IPS-18c (cell line): ENCODE measurements around the gene PSMD14.

ENCODE experiments used
- H3K4me3 ChIP-seq: 2 replicates; pipeline ENCODE4 v1.7.0; 2013; ENCODE audit warnings: low read depth, mild to moderate bottlenecking, low read length, moderate library complexity; ENCODE audit not compliant: insufficient read depth
- H3K9me3 ChIP-seq: one replicate; pipeline ENCODE4 v1.6.1; 2013; ENCODE audit warnings: mild to moderate bottlenecking, low read length, moderate library complexity; ENCODE audit not compliant: control insufficient read depth, insufficient read depth

The PSMD14 gene

GRCh38 chr2:161407597-161407996 is 99.4 kb downstream of the PSMD14 start:
- Histone ChIP-seq H3K9me3 (no peaks in the 10 kb centered on the region), H3K4me3 (no peak overlapping the region)

- H3K4me3 ChIP-seq = no peak overlapping the region
- H3K9me3 ChIP-seq = no peaks in the 10 kb centered on the region
These were observed 101.2 kb downstream of the PSMD14 start for GRCh38 chr2:161409308-161409907.

GRCh38 chr2:161412346-161412745 is 104.1 kb downstream of the PSMD14 start:
- Histone ChIP-seq H3K9me3 (no peaks in the 10 kb centered on the region), H3K4me3 (no peak overlapping the region)

DNA sequence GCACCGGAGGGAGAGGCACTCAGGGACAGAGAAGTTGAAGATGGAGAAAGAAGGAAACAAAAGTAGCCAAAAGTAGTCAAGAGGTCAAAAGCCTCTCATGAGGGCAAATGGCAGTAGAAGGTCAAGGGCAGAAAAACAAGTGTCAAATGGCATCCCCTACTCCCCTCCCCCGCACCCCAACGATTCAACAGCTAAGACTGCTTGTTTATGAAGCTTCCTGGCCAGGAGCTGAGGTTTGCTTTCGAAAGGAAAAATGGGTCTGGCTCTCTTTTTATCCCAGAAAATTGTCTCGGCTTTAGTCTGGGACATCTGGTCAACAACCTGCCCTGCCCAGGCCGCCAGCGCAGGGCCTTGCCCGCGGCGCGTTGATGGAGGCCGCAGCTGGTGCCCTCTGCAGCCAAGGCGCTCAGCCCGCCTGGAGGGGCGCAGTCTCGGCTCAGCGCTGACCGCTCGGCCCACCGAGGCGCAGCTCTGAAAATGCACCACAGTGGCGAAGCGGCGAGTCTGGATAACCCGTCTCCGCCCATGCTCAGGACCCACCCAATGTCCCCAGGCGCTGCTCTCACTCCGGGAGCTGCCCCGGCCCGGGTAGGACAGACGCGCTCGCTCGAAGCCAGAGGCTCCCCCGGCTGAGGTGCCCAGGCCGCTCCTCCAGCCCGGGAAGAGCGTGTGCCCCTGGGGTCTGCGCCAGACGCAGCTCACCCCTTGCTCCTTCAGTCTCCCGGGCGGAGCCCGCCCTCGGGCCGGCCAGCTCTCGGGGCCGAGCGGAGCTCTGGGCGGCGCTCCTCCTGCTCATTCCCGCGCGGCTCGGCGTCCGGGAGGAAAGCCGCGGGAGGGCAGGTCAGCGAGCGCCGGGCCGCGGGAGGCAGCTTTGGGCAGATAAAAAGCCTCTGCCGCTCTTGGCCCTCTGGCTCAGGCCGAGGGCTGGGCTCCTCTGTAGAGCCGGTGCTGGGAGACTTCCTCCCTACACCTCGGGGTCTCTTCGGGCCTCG is 106.1 kb downstream of the PSMD14 start:
- Histone ChIP-seq H3K4me3 (peak overlapping the region; percentile 39), H3K9me3 (no peaks in the 10 kb centered on the region)

GRCh38 chr2:161415034-161415986 is 107.1 kb downstream of the PSMD14 start:
- peak overlapping the region; percentile 29; the same call in 1 of the 2 replicates for H3K4me3 ChIP-seq
- H3K9me3 ChIP-seq = no peaks in the 10 kb centered on the region

GRCh38 chr2:161415987-161416707 is 107.9 kb downstream of the PSMD14 start, which contains the start of gene TBR1:
TBR1 (plus strand) TSS chr2:161416297; CDS start chr2:161416411, 114 bp downstream.
- H3K9me3 ChIP-seq = no peaks in the 10 kb centered on the region
- peak within 1 kb of the TSS; percentile 29; the same call in 1 of the 2 replicates for H3K4me3 ChIP-seq

DNA sequence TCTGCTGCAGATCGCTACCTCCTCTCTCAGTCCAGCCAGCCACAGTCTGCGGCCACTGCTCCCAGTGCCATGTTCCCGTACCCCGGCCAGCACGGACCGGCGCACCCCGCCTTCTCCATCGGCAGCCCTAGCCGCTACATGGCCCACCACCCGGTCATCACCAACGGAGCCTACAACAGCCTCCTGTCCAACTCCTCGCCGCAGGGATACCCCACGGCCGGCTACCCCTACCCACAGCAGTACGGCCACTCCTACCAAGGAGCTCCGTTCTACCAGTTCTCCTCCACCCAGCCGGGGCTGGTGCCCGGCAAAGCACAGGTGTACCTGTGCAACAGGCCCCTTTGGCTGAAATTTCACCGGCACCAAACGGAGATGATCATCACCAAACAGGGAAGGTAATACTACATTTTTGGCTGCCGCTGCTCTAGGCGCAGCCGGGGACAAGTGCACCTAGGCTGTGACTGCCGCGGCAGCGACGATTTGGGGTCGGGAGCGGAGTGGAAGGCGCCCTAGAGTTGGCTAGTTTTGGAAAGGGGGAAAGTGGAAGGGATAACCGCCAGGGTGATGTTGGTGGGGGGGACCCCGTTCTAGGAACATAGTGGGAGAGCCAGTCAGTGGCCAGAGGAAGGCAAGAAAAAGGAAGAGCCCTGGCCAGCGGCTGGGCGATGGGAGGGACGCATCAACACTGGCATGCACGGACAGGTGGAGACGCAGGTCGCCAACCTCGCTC is 108.6 kb downstream of the PSMD14 start:
- Histone ChIP-seq H3K4me3 (no peak overlapping the region; the same call in 1 of the 2 replicates), H3K9me3 (no peaks in the 10 kb centered on the region)

- no peaks in the 10 kb centered on the region for H3K9me3 ChIP-seq
- H3K4me3 ChIP-seq = no peak overlapping the region; the same call in 1 of the 2 replicates
These were observed 109.4 kb downstream of the PSMD14 start for GRCh38 chr2:161417438-161418274.

GRCh38 chr2:161418275-161418714 is 110.1 kb downstream of the PSMD14 start:
- Histone ChIP-seq H3K9me3 (no peaks in the 10 kb centered on the region), H3K4me3 (peak overlapping the region; percentile 47; the same call in 1 of the 2 replicates)

DNA sequence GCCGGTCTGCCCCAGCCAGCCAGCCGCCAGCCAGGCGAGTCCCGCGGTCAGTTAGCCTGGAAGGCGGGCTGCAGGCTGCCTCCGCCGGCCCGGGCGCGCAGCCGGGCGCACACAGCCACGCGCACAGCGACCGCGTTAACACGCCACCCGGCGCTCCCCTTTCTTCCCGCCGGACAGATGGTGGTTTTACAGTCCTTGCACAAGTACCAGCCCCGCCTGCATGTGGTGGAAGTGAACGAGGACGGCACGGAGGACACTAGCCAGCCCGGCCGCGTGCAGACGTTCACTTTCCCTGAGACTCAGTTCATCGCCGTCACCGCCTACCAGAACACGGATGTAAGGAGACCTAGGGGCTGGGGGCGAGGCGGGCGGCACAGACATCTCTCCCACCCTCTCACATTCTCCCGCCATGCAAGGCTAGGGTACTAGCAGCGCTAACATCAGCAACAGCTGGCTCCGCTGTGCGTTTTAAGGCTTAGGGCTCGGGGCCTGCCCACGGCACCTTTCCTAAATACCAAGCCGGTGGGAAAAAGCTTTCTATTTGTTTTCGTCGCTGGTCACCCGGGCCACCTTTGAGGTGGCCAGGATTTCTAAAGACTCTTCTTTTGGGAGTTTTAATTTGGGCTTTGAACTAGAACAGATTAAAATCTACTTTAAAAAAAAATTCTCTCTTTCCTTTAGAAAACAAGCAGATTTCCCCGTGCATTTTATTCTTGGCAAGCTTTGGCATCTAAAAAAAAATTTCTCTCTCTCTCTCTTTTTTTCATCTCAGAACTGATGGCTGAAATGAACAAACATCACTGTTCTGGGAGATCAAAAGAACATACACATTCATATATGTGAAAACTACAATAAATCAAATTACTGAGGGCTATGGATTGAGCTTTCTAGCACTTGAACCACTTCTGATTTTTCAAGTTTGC is 110.8 kb downstream of the PSMD14 start:
- no peaks in the 10 kb centered on the region for H3K9me3 ChIP-seq
- H3K4me3 ChIP-seq = peak overlapping the region; percentile 47

- Histone ChIP-seq H3K9me3 (no peaks in the 10 kb centered on the region), H3K4me3 (no peak overlapping the region)
These were observed 111.5 kb downstream of the PSMD14 start for GRCh38 chr2:161419638-161420190.

DNA sequence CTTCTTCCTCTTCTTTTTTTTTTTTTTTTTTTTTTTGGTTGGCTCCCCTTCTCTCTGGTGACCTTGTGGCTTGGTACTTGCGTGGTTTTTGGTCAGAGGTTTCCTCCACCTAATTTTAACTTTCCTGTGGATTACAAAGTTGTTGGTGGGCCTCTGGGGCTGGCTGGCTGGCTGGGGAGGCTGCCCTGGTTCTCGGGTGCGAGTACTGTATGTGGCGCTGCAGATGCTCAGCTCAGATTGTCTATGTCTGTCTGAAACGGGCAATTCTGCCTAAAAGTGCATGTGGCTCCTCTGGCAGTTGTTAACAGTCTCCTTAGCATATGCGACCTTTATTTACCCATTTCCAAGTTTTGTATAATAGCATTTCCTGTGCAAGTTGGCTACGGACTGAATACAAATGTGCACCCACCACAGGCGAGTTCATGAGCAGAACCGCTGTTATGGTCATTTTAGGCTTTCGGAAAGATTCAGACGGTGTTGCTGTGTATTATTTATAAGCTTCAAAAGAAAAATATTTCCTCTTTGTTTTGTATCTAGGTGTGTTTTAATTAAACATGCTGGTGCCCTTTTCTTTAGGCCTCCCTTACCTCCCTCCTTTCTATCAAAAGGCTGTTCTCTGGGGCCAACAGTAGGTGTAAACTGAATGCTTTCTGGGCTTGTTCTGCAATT is 112.3 kb downstream of the PSMD14 start:
- no peak overlapping the region for H3K4me3 ChIP-seq
- no peaks in the 10 kb centered on the region for H3K9me3 ChIP-seq

DNA sequence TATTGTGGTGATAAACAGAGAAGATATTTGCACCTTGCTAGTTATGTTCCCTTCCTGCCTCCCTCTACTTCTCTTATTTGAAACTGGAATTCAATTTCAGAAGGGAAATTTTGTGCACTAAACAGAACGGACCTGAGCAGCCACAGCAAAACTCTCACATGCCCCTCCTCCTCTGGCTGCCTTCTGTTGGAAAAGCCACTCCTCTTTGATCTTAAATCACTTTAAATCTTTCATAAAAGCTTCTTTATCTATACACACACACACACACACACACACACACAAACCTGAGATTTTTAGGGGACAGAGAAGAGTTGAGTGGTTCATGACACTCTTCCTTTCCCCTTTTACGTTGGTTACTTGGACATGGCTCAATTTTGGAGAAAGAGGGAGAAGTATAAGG is 113.5 kb downstream of the PSMD14 start:
- no peaks in the 10 kb centered on the region for H3K9me3 ChIP-seq
- H3K4me3 ChIP-seq = no peak overlapping the region
